ENCODE data around the gene ZNF784. TPM values are rescaled to one million over a fixed set of nuclear protein-coding genes. Genes with fewer than 3 reads are reported as not detected.

Gene ZNF784
- total and polyA plus RNA-seq, 2 experiments from 2014 or later = 5.5 to 7.2 TPM

DNA sequence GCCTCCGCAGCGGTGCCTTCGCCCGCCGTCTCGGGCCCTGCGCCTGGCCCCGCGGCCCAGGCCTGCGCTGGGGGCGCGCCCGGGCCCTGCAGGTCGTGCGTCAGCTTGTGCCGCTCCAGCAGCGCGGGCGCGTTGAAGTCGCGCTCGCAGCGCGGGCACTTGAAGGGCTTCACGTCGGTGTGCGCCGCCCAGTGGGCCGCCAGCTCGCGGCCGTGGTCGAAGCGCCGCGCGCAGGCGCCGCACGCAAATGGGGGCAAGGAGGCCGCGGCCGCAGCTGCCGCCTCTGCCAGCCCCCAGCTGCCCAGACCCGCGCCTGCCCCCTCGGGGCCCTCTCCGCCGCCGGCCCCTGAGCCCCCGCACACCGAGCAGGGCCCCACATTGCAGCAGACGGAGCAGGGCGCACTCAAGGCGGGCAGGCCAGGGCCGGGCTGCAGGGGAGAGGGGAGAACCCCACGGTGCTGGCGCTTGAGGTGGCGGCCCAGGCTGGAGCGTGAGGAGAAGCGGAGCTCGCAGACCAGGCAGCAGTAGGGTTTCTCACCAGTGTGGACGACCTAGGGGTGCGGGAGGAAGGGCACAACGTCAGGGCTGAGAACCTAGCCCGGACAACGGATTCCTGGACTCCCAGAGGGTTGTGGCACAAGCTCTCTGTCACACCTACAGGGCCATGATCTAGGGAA is 31.1 kb downstream of the ZNF784 start:
- Histone ChIP-seq H3K79me2 (no peaks in the 10 kb centered on the region), H3K27me3 (no peaks in the 10 kb centered on the region), H3K9me3 (ENCODE audit: low read depth) (no peaks in the 10 kb centered on the region), H3K9me2 (replicated peaks; ENCODE audit: insufficient read depth) (no peaks in the 10 kb centered on the region), H3K36me3 (replicated peaks; ENCODE audit: insufficient read depth, low read depth) (no peaks in the 10 kb centered on the region), H3K4me3 (no peak overlapping the region), H2AFZ (no peak overlapping the region), H3K4me2 (no peak overlapping the region), H4K20me1 (ENCODE audit: insufficient read depth, poor library complexity, severe bottlenecking) (no peaks in the 10 kb centered on the region), H3K27ac (no peak overlapping the region), H3K4me1 (ENCODE audit: insufficient read depth) (no peaks in the 10 kb centered on the region)
- TF ChIP-seq CTCF (IDR thresholded peaks at IDR 0.05; ENCODE audit: poor library complexity) (no peak), EZH2phosphoT487 (IDR thresholded peaks at IDR 0.05; ENCODE audit: low read depth, severe bottlenecking, unreplicated experiment) (no peak)
- DNase-seq (ENCODE audit: low spot score) = no peak
- 98% methylated on average over 42 of the region's 68 CpGs for WGBS (ENCODE audit: low lambda C conversion rate, missing lambda C conversion rate)

DNA sequence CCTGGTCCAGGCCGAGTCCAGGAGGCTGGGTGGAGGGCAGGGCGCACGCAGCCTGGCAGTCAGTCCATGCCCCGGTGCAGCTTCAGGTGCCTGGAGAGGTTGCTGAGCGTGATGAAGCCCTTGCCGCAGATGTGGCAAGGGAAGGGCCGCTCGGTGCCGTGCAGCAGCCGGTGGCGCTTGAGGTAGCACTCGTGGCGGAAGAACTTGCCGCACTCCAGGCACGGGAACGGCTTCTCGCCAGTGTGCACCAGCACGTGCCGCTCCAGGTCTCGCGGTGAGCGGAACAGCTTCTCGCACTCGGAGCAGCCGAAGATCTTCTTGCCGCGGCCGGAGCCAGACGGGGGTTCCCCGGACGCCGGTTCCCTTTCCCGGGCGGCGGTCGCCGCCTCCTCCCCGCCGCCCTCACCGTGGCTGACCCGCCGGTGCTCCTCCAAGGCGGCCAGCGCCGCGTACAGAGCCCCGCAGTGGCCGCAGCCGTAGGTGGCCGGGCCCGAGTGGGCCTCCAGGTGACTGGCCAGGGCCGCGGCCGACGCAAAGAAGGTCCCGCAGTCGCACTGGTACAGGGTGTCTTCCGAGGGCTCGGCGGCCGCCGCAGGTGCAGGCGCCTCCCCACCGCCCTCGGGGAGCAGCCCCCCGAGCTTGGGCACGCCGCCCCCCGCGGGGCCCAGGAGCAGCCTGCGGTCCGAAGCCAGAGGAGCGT is 31.8 kb downstream of the ZNF784 start:
- no peaks in the 10 kb centered on the region for H3K27me3 ChIP-seq
- no peak overlapping the region for H3K27ac ChIP-seq
- H4K20me1 ChIP-seq (ENCODE audit: insufficient read depth, poor library complexity, severe bottlenecking) = no peaks in the 10 kb centered on the region
- H3K4me3 ChIP-seq = no peak overlapping the region
- no peak for DNase-seq (ENCODE audit: low spot score)
- H3K4me1 ChIP-seq (ENCODE audit: insufficient read depth) = no peaks in the 10 kb centered on the region
- TF ChIP-seq EZH2phosphoT487 (IDR thresholded peaks at IDR 0.05; ENCODE audit: low read depth, severe bottlenecking, unreplicated experiment) (no peak), CTCF (IDR thresholded peaks at IDR 0.05; ENCODE audit: poor library complexity) (no peak), EZH2 (IDR thresholded peaks at IDR 0.05; ENCODE audit: borderline replicate concordance) (no peak)
- no peak overlapping the region for H2AFZ ChIP-seq
- no peaks in the 10 kb centered on the region for H3K9me3 ChIP-seq (ENCODE audit: low read depth)
- H3K36me3 ChIP-seq (replicated peaks; ENCODE audit: insufficient read depth, low read depth) = no peaks in the 10 kb centered on the region
- no peaks in the 10 kb centered on the region for H3K9me2 ChIP-seq (replicated peaks; ENCODE audit: insufficient read depth)
- H3K79me2 ChIP-seq = no peaks in the 10 kb centered on the region
- H3K4me2 ChIP-seq = no peak overlapping the region
- 97% methylated on average over 23 of the region's 73 CpGs for WGBS (ENCODE audit: low lambda C conversion rate, missing lambda C conversion rate)

GRCh38 chr19:55591555-55591954 is 32.8 kb downstream of the ZNF784 start:
- H2AFZ ChIP-seq = no peak overlapping the region
- no peak for DNase-seq (ENCODE audit: low spot score)
- TF ChIP-seq CTCF (IDR thresholded peaks at IDR 0.05; ENCODE audit: poor library complexity) (no peak), EZH2phosphoT487 (IDR thresholded peaks at IDR 0.05; ENCODE audit: low read depth, severe bottlenecking, unreplicated experiment) (no peak), EZH2 (IDR thresholded peaks at IDR 0.05; ENCODE audit: borderline replicate concordance) (no peak)
- no peaks in the 10 kb centered on the region for H3K9me3 ChIP-seq (ENCODE audit: low read depth)
- 96% methylated on average over 10 of the region's 10 CpGs for WGBS (ENCODE audit: low lambda C conversion rate, missing lambda C conversion rate)
- no peaks in the 10 kb centered on the region for H4K20me1 ChIP-seq (ENCODE audit: insufficient read depth, poor library complexity, severe bottlenecking)
- H3K4me3 ChIP-seq = no peak overlapping the region
- no peaks in the 10 kb centered on the region for H3K27me3 ChIP-seq
- no peaks in the 10 kb centered on the region for H3K79me2 ChIP-seq
- H3K36me3 ChIP-seq (replicated peaks; ENCODE audit: insufficient read depth, low read depth) = no peaks in the 10 kb centered on the region
- H3K27ac ChIP-seq = no peak overlapping the region
- H3K4me1 ChIP-seq (ENCODE audit: insufficient read depth) = peaks cover 3% of the 10 kb centered on the region
- H3K4me2 ChIP-seq = no peak overlapping the region
- no peaks in the 10 kb centered on the region for H3K9me2 ChIP-seq (replicated peaks; ENCODE audit: insufficient read depth)
